IMR-90 (cell line): ENCODE data around the gene CHRM4. TPM values are rescaled to one million over a fixed set of nuclear protein-coding genes. Genes with fewer than 3 reads are reported as not detected.

ENCODE experiments used
- ATAC-seq: fragments of 200-7000 bp; cut with Tn5 transposase; 2 replicates; pipeline ENCODE4 v1.9.1; 2020; ENCODE audit warnings: low read depth, mild to moderate bottlenecking, moderate library complexity
- BruUV-seq: library from RNA; stranded (reverse); fragments of 400-500 nt; replicated peaks from 2 replicates; lab custom pipeline; 2021; lab: Mats Ljungman, UMichigan
- CTCF ChIA-PET: fragments of 300-600 bp; formaldehyde crosslinking; extraction: SDS; loops from one replicate; lab custom pipeline; 2021; ENCODE audit warnings: antibody characterized with exemption; lab: Yijun Ruan, JAX
- POLR2A ChIA-PET: fragments of 300-600 bp; sonication (Branson Sonifier 250); formaldehyde crosslinking; loops from one replicate; lab custom pipeline; 2022; ENCODE audit warnings: antibody characterized with exemption; ENCODE audit not compliant: unreplicated experiment; lab: Charles Lee
- DNase-seq: peaks from one replicate; pipeline ENCODE4 v3.0.0; 2013
- H2AFZ ChIP-seq: replicated peaks from 2 replicates; pipeline ENCODE3; 2013; ENCODE audit warnings: low read length, mild to moderate bottlenecking; ENCODE audit not compliant: poor library complexity
- H2AK5ac ChIP-seq: 2 replicates; pipeline ENCODE4 v1.6.1; 2013; ENCODE audit warnings: low read depth, low read length, inconsistent platforms
- H2AK9ac ChIP-seq: replicated peaks from 2 replicates; pipeline ENCODE3; 2013; ENCODE audit warnings: mild to moderate bottlenecking, low read depth, low read length, moderate library complexity; ENCODE audit not compliant: poor library complexity
- H2BK120ac ChIP-seq: 2 replicates; pipeline ENCODE4 v1.6.1; 2013; ENCODE audit warnings: low read depth, low read length, inconsistent platforms
- H2BK15ac ChIP-seq: 3 replicates; pipeline ENCODE4 v1.6.1; 2013; ENCODE audit warnings: low read depth, low read length, inconsistent platforms
- H2BK20ac ChIP-seq: 2 replicates; pipeline ENCODE4 v1.6.1; 2013; ENCODE audit warnings: low read depth, mild to moderate bottlenecking, inconsistent platforms, low read length, moderate library complexity
- H2BK5ac ChIP-seq: 2 replicates; pipeline ENCODE4 v1.6.1; 2013; ENCODE audit warnings: mild to moderate bottlenecking, low read depth, low read length, inconsistent platforms; ENCODE audit not compliant: poor library complexity, severe bottlenecking
- H3K14ac ChIP-seq: replicated peaks from 2 replicates; pipeline ENCODE4 v1.6.1; 2013; ENCODE audit warnings: low read depth, low read length, inconsistent platforms
- H3K18ac ChIP-seq: 2 replicates; pipeline ENCODE4 v1.6.1; 2013; ENCODE audit warnings: low read depth, low read length, control low read depth
- H3K23ac ChIP-seq: 2 replicates; pipeline ENCODE4 v1.6.1; 2013; ENCODE audit warnings: low read depth, low read length, inconsistent platforms
- H3K27ac ChIP-seq: 2 replicates; pipeline ENCODE4 v1.5.1; 2013; ENCODE audit warnings: mild to moderate bottlenecking, control low read depth, low read length; ENCODE audit not compliant: insufficient read depth
- H3K27me3 ChIP-seq: 2 replicates; pipeline ENCODE4 v1.6.1; 2013; ENCODE audit warnings: low read length; ENCODE audit not compliant: control insufficient read depth, insufficient read depth
- H3K36me3 ChIP-seq: 2 replicates; pipeline ENCODE4 v1.6.1; 2013; ENCODE audit warnings: low read length, mixed read lengths; ENCODE audit not compliant: control insufficient read depth, insufficient read depth
- H3K4ac ChIP-seq: 2 replicates; pipeline ENCODE4 v1.6.1; 2013; ENCODE audit warnings: low read depth, low read length, inconsistent platforms
- H3K4me1 ChIP-seq: 2 replicates; pipeline ENCODE4 v1.6.1; 2013; ENCODE audit warnings: low read length, mixed read lengths; ENCODE audit not compliant: control insufficient read depth, insufficient read depth
- H3K4me2 ChIP-seq: 2 replicates; pipeline ENCODE4 v1.6.1; 2013; ENCODE audit warnings: low read depth, mild to moderate bottlenecking, control low read depth, low read length, moderate library complexity
- H3K4me3 ChIP-seq: 2 replicates; pipeline ENCODE4 v1.5.1; 2013; ENCODE audit warnings: low read depth, mild to moderate bottlenecking, control low read depth, low read length, moderate library complexity; ENCODE audit not compliant: insufficient read depth
- H3K56ac ChIP-seq: 2 replicates; pipeline ENCODE4 v1.6.1; 2013; ENCODE audit warnings: low read length, inconsistent platforms; ENCODE audit not compliant: insufficient read depth; ENCODE audit errors: extremely low read depth
- H3K79me1 ChIP-seq, 2 experiments: 2 replicates each; pipeline ENCODE4 v1.6.1; 2013; ENCODE audit warnings: low read length in 2 of 2, inconsistent platforms in 1 of 2, low read depth in 1 of 2
- H3K9ac ChIP-seq: 2 replicates; pipeline ENCODE4 v1.6.1; 2013; ENCODE audit warnings: low read depth, low read length, control low read depth
- H3K9me1 ChIP-seq: 2 replicates; pipeline ENCODE4 v1.6.1; 2013; ENCODE audit warnings: low read length, inconsistent platforms; ENCODE audit not compliant: insufficient read depth
- H3K9me3 ChIP-seq: 2 replicates; pipeline ENCODE4 v1.6.1; 2013; ENCODE audit warnings: low read length; ENCODE audit not compliant: control insufficient read depth, insufficient read depth
- H4K20me1 ChIP-seq: 2 replicates; pipeline ENCODE4 v1.6.1; 2013; ENCODE audit warnings: low read length, inconsistent platforms; ENCODE audit not compliant: insufficient read depth
- H4K5ac ChIP-seq: 2 replicates; pipeline ENCODE4 v1.6.1; 2013; ENCODE audit warnings: mild to moderate bottlenecking, low read depth, low read length, control low read depth
- H4K8ac ChIP-seq, 2 experiments: 2 replicates each; pipeline ENCODE4 v1.6.1; 2013; ENCODE audit warnings: low read depth in 2 of 2, low read length in 2 of 2, control low read depth in 1 of 2, inconsistent platforms in 1 of 2
- H4K91ac ChIP-seq: 2 replicates; pipeline ENCODE4 v1.6.1; 2013; ENCODE audit warnings: low read depth, low read length, inconsistent platforms; ENCODE audit not compliant: insufficient read depth
- CEBPB ChIP-seq: IDR thresholded peaks from 2 replicates; pipeline ENCODE4 v1.6.1; 2012; ENCODE audit warnings: low read depth, low read length, improper control_type of control experiment
- RAD21 ChIP-seq: IDR thresholded peaks from 2 replicates; pipeline ENCODE4 v1.6.1; 2012; ENCODE audit warnings: low read length, improper control_type of control experiment
- WGBS, 2 experiments: methylation state at CpG; one replicate each; pipeline versions ENCODE4 v1.1.5 to v1.1.7; 2013; ENCODE audit warnings: missing lambda C conversion rate in 2 of 2; ENCODE audit not compliant: insufficient read length in 1 of 2; ENCODE audit errors: extremely low coverage in 2 of 2; 5-methylcytosine and 5-hydroxymethylcytosine counted together
- dilution Hi-C: fragments of 300-500 bp; cut with HindIII; formaldehyde crosslinking; loops from one replicate; pipeline ENCODE4 v1.14.3; 2018; ENCODE audit warnings: low sequenced_read_pairs; ENCODE audit not compliant: unreplicated experiment
- in situ Hi-C: fragments of 300-500 bp; cut with MboI; formaldehyde crosslinking; loops from 3 replicates; pipeline ENCODE4 v1.14.3; 2019; ENCODE audit warnings: low sequenced_read_pairs, inconsistent platforms, mixed read lengths
- intact Hi-C: fragments of 100-400 bp; cut with micrococcal nuclease; formaldehyde crosslinking; loops from 2 replicates; pipeline ENCODE4 v1.10.0; 2022
- polyA plus RNA-seq, 3 experiments: library from polyadenylated mRNA; depleted of rRNA; stranded (reverse); fragments of >200 nt; gene quantifications; 2 replicates each; pipeline ENCODE4 v1.2.3, GENCODE V29; 2012; ENCODE audit warnings: low replicate concordance in 1 of 3
- total RNA-seq: library from RNA; depleted of rRNA; stranded (reverse); fragments of >200 nt; gene quantifications from 2 replicates; pipeline ENCODE4 v1.2.3, GENCODE V29; 2012

Gene CHRM4
- total and polyA plus RNA-seq, 2 of the 4 experiments (the other 2 are of a cell fraction): 0.09 to 0.18 TPM

GRCh38 chr11:46339816-46340215, 51.8 kb downstream of the CHRM4 start:
- Histone ChIP-seq H3K79me1 (no peaks in the 10 kb centered on the region), H4K8ac (no peak overlapping the region), H3K36me3 (no peaks in the 10 kb centered on the region), H3K9me3 (no peaks in the 10 kb centered on the region), H3K27me3 (peaks cover 13% of the 10 kb centered on the region; the same call in 1 of the 2 replicates), H4K5ac (no peak overlapping the region), H2BK20ac (no peak overlapping the region), H3K4me3 (no peak overlapping the region), H3K4me2 (no peak overlapping the region), H3K14ac (no peak overlapping the region), H2BK15ac (no peak overlapping the region), H3K4me1 (peaks cover 8% of the 10 kb centered on the region), H3K18ac (no peak overlapping the region), H3K4ac (no peak overlapping the region), H3K23ac (no peak overlapping the region), H2BK5ac (no peak overlapping the region), H4K20me1 (no peaks in the 10 kb centered on the region), H3K27ac (no peak overlapping the region), H2AK5ac (no peak overlapping the region), H4K91ac (no peak overlapping the region), H3K9me1 (peaks cover 3% of the 10 kb centered on the region), H2AK9ac (no peak overlapping the region), H3K56ac (no peak overlapping the region), H2BK120ac (no peak overlapping the region), H3K9ac (no peak overlapping the region), H2AFZ (peak overlapping the region; percentile 32)
- no CpG with 5 or more reads among the region's 2 CpGs for WGBS, 2 experiments
- dilution Hi-C loops: no loop called here
- BruUV-seq: no TSS peak
- DNase-seq: no peak
- in situ Hi-C loops: no loop called here
- TF ChIP-seq CEBPB: 0 out of 2 replicates have a peak, but pooled peaks have one; percentile 12
- no peak for TF ChIP-seq RAD21
- intact Hi-C loops: no loop called here
- POLR2A ChIA-PET: no interaction called here
- CTCF ChIA-PET: no interaction called here
- peak; percentile 44; the same call in 1 of the 2 replicates for ATAC-seq
